ENCODE data around the gene MED15.

Gene MED15

GRCh38 chr22:20574920-20575353 is 67.5 kb downstream of the MED15 start:
- H4K20me1 ChIP-seq (ENCODE audit: control insufficient read depth, insufficient read depth, low read depth, low read length), result no peaks in the 10 kb centered on the region
- H3K36me3 ChIP-seq (ENCODE audit: control insufficient read depth, low read length), result peaks cover 82% of the 10 kb centered on the region
- no peak overlapping the region for H3K4me3 ChIP-seq (ENCODE audit: low read length)

GRCh38 chr22:20575724-20576444 is 68.5 kb downstream of the MED15 start:
- Histone ChIP-seq H3K4me2 (ENCODE audit: low read length) (no peak overlapping the region), H3K27me3 (ENCODE audit: control insufficient read depth, low read length) (no peaks in the 10 kb centered on the region), H4K20me1 (ENCODE audit: control insufficient read depth, insufficient read depth, low read depth, low read length) (no peaks in the 10 kb centered on the region), H3K27ac (ENCODE audit: low read depth, low read length) (no peak overlapping the region), H3K79me2 (ENCODE audit: control insufficient read depth, low read length) (no peaks in the 10 kb centered on the region), H3K9me3 (ENCODE audit: control insufficient read depth, insufficient read depth, low read length) (no peaks in the 10 kb centered on the region), H3K4me1 (ENCODE audit: control insufficient read depth, low read length) (no peaks in the 10 kb centered on the region), H3K9me2 (replicated peaks; ENCODE audit: control insufficient read depth, low read length) (no peaks in the 10 kb centered on the region), H3K4me3 (ENCODE audit: low read length) (no peak overlapping the region), H3F3A (ENCODE audit: control insufficient read depth, insufficient read depth) (no peaks in the 10 kb centered on the region), H3K36me3 (ENCODE audit: control insufficient read depth, low read length) (peaks cover 85% of the 10 kb centered on the region)
- TF ChIP-seq EZH2phosphoT487 (IDR thresholded peaks at IDR 0.05; ENCODE audit: borderline replicate concordance, low read length), result no peak
- TF ChIP-seq, protein P1, sequence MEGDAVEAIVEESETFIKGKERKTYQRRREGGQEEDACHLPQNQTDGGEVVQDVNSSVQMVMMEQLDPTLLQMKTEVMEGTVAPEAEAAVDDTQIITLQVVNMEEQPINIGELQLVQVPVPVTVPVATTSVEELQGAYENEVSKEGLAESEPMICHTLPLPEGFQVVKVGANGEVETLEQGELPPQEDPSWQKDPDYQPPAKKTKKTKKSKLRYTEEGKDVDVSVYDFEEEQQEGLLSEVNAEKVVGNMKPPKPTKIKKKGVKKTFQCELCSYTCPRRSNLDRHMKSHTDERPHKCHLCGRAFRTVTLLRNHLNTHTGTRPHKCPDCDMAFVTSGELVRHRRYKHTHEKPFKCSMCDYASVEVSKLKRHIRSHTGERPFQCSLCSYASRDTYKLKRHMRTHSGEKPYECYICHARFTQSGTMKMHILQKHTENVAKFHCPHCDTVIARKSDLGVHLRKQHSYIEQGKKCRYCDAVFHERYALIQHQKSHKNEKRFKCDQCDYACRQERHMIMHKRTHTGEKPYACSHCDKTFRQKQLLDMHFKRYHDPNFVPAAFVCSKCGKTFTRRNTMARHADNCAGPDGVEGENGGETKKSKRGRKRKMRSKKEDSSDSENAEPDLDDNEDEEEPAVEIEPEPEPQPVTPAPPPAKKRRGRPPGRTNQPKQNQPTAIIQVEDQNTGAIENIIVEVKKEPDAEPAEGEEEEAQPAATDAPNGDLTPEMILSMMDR (IDR thresholded peaks at IDR 0.05; ENCODE audit: low read depth, low read length, poor library complexity, severe bottlenecking), result no peak

More at GRCh38 chr22:20574920-20575353, 67.5 kb downstream of the MED15 start:
- Histone ChIP-seq H3F3A (ENCODE audit: control insufficient read depth, insufficient read depth) (no peaks in the 10 kb centered on the region), H3K27ac (ENCODE audit: low read depth, low read length) (no peak overlapping the region), H3K4me1 (ENCODE audit: control insufficient read depth, low read length) (no peaks in the 10 kb centered on the region), H3K27me3 (ENCODE audit: control insufficient read depth, low read length) (no peaks in the 10 kb centered on the region), H3K79me2 (ENCODE audit: control insufficient read depth, low read length) (no peaks in the 10 kb centered on the region), H3K4me2 (ENCODE audit: low read length) (no peak overlapping the region), H3K9me2 (replicated peaks; ENCODE audit: control insufficient read depth, low read length) (no peaks in the 10 kb centered on the region), H3K9me3 (ENCODE audit: control insufficient read depth, insufficient read depth, low read length) (no peaks in the 10 kb centered on the region)
- TF ChIP-seq, protein P1 (IDR thresholded peaks at IDR 0.05; ENCODE audit: low read depth, low read length, poor library complexity, severe bottlenecking), result no peak
- TF ChIP-seq EZH2phosphoT487 (IDR thresholded peaks at IDR 0.05; ENCODE audit: borderline replicate concordance, low read length), result no peak

DNA sequence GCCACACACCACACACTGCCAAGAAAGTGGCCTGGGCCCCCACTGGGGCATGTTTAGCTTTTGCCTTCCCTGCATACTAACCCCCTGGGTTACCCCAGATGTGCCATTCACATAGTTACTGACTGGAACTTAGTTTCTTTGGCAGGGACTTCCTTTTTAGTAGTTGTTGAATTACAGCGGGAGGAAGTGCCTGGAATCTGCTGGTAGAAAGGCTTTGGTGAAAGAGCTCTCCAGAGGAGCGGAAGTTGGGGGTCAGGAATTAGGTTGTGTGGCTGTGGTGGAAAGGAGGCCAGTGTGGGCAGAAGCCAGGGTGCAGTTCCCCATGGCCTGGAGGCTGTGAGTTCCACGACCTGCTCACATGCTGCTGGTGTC is 69.0 kb downstream of the MED15 start:
- Histone ChIP-seq H3K27ac (ENCODE audit: low read depth, low read length) (no peak overlapping the region), H3K36me3 (ENCODE audit: control insufficient read depth, low read length) (peaks cover 85% of the 10 kb centered on the region), H3K4me3 (ENCODE audit: low read length) (no peak overlapping the region), H3K9me2 (replicated peaks; ENCODE audit: control insufficient read depth, low read length) (no peaks in the 10 kb centered on the region), H4K20me1 (ENCODE audit: control insufficient read depth, insufficient read depth, low read depth, low read length) (no peaks in the 10 kb centered on the region), H3K79me2 (ENCODE audit: control insufficient read depth, low read length) (no peaks in the 10 kb centered on the region), H3K9me3 (ENCODE audit: control insufficient read depth, insufficient read depth, low read length) (no peaks in the 10 kb centered on the region), H3K27me3 (ENCODE audit: control insufficient read depth, low read length) (no peaks in the 10 kb centered on the region), H3K4me2 (ENCODE audit: low read length) (no peak overlapping the region), H3K4me1 (ENCODE audit: control insufficient read depth, low read length) (no peaks in the 10 kb centered on the region), H3F3A (ENCODE audit: control insufficient read depth, insufficient read depth) (no peaks in the 10 kb centered on the region)
- TF ChIP-seq EZH2phosphoT487 (IDR thresholded peaks at IDR 0.05; ENCODE audit: borderline replicate concordance, low read length), result no peak
- TF ChIP-seq, protein P1 (IDR thresholded peaks at IDR 0.05; ENCODE audit: low read depth, low read length, poor library complexity, severe bottlenecking), result no peak
